Upper lobe of right lung (tissue), 1 donor: ENCODE data around the gene KIAA1755. TPM values are rescaled to one million over a fixed set of nuclear protein-coding genes. Genes with fewer than 3 reads are reported as not detected.
A peak's percentile ranks its signal among the peaks of the same experiment; 100 is the strongest.

Source experiments
- ATAC-seq: fragments of 200-7000 bp; cut with Tn5 transposase; one replicate; pipeline ENCODE4 v1.9.1; 2020; ENCODE audit warnings: mild to moderate bottlenecking, moderate library complexity
- DNase-seq: peaks from one replicate; pipeline ENCODE4 v3.0.0-alpha.2; 2020
- H3K27ac ChIP-seq: fragments of 200-600 bp; one replicate; pipeline ENCODE4 v1.8.0; 2022
- H3K27me3 ChIP-seq: fragments of 200-600 bp; one replicate; pipeline ENCODE4 v1.8.0; 2022; ENCODE audit warnings: mild to moderate bottlenecking
- H3K36me3 ChIP-seq: fragments of 200-600 bp; one replicate; pipeline ENCODE4 v1.8.0; 2022
- H3K4me1 ChIP-seq: fragments of 200-600 bp; one replicate; pipeline ENCODE4 v1.8.0; 2022
- H3K4me3 ChIP-seq: fragments of 200-600 bp; one replicate; pipeline ENCODE4 v1.8.0; 2022; ENCODE audit warnings: mild to moderate bottlenecking
- H3K9me3 ChIP-seq: fragments of 200-600 bp; one replicate; pipeline ENCODE4 v1.8.0; 2022
- intact Hi-C: fragments of 100-400 bp; cut with DNase I; formaldehyde crosslinking; loops from one replicate; pipeline ENCODE4 v1.11.0; 2022
- total RNA-seq: library from RNA; stranded (reverse); fragmentation: NEBNext Ultra II Directional; extraction: Animal tissue kit (Norgen Biotek cat#: 25700); gene quantifications from one replicate; pipeline ENCODE4 v1.2.1, GENCODE V29; 2021
- TF ChIP-seq, protein P1 (sequence below): fragments of 200-600 bp; IDR thresholded peaks from one replicate; pipeline ENCODE4 v1.8.0; 2022; ENCODE audit warnings: antibody characterized with exemption
- donor health status: DM: no; HTN: yes; CAD: no; lungs with severe emphysema.

KIAA1755 gene
- total RNA-seq, 1 donor from 2014 or later = 2.3 TPM

DNA sequence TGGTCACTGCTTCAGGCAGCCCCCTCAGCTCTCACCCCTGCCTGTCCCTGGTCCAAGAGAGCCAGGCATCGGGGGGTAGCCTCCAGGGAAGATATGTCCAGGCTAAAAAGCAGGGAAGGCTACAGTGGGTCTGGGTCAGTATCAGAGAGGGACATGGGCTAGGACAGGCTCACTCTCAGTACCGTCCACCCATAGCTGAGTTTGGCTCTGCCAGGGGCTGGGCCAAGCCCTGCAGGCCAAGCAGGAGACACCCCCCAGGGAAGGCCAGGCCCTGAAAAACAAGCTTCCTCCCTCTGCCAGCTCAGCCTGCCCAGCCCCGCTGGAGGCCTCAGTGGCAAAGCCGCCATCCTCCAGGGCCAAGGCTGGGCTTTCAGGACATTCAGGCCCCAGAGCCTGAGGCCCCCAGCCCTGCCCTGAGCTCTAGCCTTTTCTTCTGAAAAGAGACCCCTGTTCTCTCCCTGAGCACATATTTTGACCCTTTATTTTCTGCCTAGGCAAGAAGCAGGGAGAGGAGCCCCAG is 66.9 kb downstream of the KIAA1755 start:
- H3K4me3 ChIP-seq = no peak overlapping the region
- intact Hi-C loops = no loop called here
- DNase-seq (no peak), ATAC-seq (no peak)
- H3K27ac ChIP-seq = no peak overlapping the region
- H3K27me3 ChIP-seq = no peaks in the 10 kb centered on the region
- TF ChIP-seq, protein P1, sequence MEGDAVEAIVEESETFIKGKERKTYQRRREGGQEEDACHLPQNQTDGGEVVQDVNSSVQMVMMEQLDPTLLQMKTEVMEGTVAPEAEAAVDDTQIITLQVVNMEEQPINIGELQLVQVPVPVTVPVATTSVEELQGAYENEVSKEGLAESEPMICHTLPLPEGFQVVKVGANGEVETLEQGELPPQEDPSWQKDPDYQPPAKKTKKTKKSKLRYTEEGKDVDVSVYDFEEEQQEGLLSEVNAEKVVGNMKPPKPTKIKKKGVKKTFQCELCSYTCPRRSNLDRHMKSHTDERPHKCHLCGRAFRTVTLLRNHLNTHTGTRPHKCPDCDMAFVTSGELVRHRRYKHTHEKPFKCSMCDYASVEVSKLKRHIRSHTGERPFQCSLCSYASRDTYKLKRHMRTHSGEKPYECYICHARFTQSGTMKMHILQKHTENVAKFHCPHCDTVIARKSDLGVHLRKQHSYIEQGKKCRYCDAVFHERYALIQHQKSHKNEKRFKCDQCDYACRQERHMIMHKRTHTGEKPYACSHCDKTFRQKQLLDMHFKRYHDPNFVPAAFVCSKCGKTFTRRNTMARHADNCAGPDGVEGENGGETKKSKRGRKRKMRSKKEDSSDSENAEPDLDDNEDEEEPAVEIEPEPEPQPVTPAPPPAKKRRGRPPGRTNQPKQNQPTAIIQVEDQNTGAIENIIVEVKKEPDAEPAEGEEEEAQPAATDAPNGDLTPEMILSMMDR = no peak
- no peaks in the 10 kb centered on the region for H3K9me3 ChIP-seq
- H3K4me1 ChIP-seq = peaks cover 19% of the 10 kb centered on the region
- no peaks in the 10 kb centered on the region for H3K36me3 ChIP-seq

DNA sequence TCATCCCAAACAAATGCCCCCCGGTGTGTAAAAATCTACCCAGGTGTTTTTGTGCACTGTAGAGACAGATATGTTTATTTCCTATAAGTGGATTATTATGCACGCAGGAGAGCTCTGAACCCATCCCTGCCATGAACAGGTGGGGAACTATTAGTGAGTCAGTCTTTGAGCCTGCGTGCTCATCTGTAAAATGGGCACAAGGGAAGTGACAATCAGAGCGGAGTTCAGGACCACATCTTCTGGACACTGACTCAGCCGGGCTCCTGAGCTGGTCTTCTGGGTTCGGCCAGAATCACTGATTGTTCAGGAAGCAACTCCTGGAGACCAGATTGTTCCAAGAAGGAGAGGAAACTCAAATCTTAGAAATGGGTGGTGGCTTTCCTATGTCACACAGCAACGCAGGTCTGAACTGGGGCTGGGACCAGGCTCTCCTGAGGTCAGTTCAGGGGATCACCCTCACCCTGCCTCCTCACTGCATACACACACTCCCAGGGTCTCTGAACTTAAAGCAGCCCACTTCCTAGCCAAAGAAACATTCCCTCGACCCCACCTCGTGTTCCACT is 68.1 kb downstream of the KIAA1755 start:
- Histone ChIP-seq H3K36me3 (no peaks in the 10 kb centered on the region), H3K4me3 (no peak overlapping the region), H3K9me3 (no peaks in the 10 kb centered on the region), H3K27me3 (no peaks in the 10 kb centered on the region), H3K27ac (no peak overlapping the region), H3K4me1 (peaks cover 14% of the 10 kb centered on the region)
- no peak for DNase-seq
- ATAC-seq = no peak
- TF ChIP-seq, protein P1 = no peak
- intact Hi-C loops = no loop called here

DNA sequence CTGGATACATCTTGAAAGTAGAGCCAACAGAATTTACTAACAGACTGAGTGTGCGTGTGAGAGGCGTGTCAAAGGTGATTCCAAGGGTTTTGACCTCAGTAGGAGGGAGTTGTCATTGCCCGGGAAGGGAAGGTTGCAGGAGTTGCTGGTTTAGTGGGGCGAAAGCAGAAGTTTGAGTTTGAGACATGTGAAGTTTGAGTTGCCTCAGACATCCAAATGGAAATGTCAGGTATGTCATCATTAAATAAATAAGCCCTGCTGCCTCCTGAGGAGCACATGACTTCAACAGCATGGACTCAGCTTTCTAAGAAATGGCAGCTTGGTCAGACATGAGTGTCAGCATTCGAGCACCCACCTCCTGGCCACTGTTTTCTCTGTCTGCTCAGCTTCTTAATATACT is 68.9 kb downstream of the KIAA1755 start:
- H3K36me3 ChIP-seq = no peaks in the 10 kb centered on the region
- no peaks in the 10 kb centered on the region for H3K27me3 ChIP-seq
- DNase-seq = no peak
- H3K9me3 ChIP-seq = no peaks in the 10 kb centered on the region
- ATAC-seq = peak; percentile 63
- intact Hi-C loops = no loop called here
- peaks cover 7% of the 10 kb centered on the region for H3K4me1 ChIP-seq
- TF ChIP-seq, protein P1 = no peak
- peak overlapping the region; percentile 3 for H3K27ac ChIP-seq
- H3K4me3 ChIP-seq = no peak overlapping the region

DNA sequence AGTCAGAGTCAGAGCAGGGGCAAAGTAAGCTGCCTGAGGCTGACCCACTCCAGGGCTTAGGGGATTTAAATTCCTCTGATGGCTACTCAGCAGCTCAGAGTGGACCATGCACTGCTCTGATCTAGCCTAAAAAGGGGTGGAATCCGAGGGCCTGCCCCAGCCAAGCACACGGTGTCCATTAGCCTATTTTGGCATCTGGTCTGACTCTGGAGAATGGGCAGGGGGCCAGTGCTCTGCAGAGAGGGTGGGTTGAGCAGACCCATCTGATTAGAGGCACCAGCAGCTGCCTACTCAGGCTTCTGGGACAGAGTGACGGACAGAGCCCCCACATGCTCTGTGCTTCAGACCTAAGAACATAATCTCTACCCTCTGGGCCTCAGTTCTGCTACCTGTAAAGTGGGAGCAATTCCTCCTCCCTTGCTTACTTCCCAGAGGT is 69.6 kb downstream of the KIAA1755 start:
- Histone ChIP-seq H3K4me1 (no peaks in the 10 kb centered on the region), H3K27ac (peak overlapping the region; percentile 3), H3K27me3 (no peaks in the 10 kb centered on the region), H3K4me3 (no peak overlapping the region), H3K9me3 (no peaks in the 10 kb centered on the region), H3K36me3 (no peaks in the 10 kb centered on the region)
- ATAC-seq (no peak), DNase-seq (no peak)
- TF ChIP-seq, protein P1 = no peak
- intact Hi-C loops = no loop called here

DNA sequence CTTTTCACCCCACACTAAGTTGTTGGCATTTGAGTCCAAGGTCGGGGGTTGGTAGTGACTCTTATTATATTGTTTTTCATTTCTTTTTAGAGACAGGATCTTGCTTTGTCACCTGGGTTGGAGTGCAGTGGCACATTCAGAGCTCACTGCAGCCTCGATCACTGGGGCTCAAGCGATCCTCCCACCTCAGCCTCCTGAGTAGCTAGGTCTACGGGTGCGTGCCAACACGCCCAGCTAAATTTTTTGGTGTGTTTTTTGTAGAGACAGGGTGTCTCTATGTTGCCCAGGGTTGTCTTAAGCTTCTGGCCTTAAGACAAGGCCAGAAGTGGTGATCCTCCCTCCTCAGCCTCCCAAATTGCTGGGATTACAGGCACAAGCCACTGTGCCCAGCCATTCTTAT is 70.4 kb downstream of the KIAA1755 start:
- Histone ChIP-seq H3K4me3 (no peak overlapping the region), H3K36me3 (no peaks in the 10 kb centered on the region), H3K4me1 (no peaks in the 10 kb centered on the region), H3K27me3 (no peaks in the 10 kb centered on the region), H3K27ac (no peak overlapping the region), H3K9me3 (no peaks in the 10 kb centered on the region)
- ATAC-seq (no peak), DNase-seq (no peak)
- TF ChIP-seq, protein P1 = no peak
- intact Hi-C loops = no loop called here

DNA sequence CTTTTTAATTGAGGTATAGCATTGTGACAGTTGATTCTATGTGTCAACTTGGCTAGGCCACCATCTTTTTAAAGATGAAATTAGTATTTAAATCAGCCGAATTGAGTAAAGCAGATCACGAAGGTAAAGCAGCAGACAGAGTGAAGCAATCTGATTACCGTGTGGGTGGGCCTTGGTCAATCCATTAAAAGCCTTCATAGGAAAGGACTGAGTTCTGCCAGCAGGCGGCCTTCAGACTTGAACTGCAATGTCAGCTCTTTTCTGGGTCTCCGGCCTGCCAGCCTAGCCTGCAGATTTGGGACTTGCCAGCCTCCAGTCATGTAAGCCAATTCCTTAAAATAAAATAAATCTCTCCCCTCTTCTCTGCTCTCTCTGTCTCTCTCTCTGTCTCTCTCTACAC is 73.0 kb downstream of the KIAA1755 start:
- ATAC-seq (peak; percentile 79), DNase-seq (peak; percentile 70)
- H3K27ac ChIP-seq = no peak overlapping the region
- H3K4me1 ChIP-seq = no peaks in the 10 kb centered on the region
- intact Hi-C loops = no loop called here
- H3K27me3 ChIP-seq = no peaks in the 10 kb centered on the region
- TF ChIP-seq, protein P1 = peak; percentile 20
- no peaks in the 10 kb centered on the region for H3K9me3 ChIP-seq
- H3K36me3 ChIP-seq = no peaks in the 10 kb centered on the region
- no peak overlapping the region for H3K4me3 ChIP-seq
